Measurements from ENCODE around the gene CEACAM4.

The CEACAM4 gene

GRCh38 chr19:41597600-41598041 lies 29.3 kb downstream of the CEACAM4 start:
- Histone ChIP-seq H3K36me3 (ENCODE audit: control insufficient read depth, insufficient read depth, low read length) (no peaks in the 10 kb centered on the region), H3K9ac (ENCODE audit: low read length) (no peak overlapping the region), H3K4me1 (ENCODE audit: control insufficient read depth, insufficient read depth, low read length) (peaks cover 15% of the 10 kb centered on the region), H3K9me3 (ENCODE audit: control insufficient read depth, insufficient read depth, low read depth, low read length) (no peaks in the 10 kb centered on the region), H3K27ac (ENCODE audit: low read depth, low read length) (no peak overlapping the region), H3K27me3 (ENCODE audit: control insufficient read depth, insufficient read depth, low read length) (peaks cover 68% of the 10 kb centered on the region), H3K4me3 (ENCODE audit: low read depth, low read length) (no peak overlapping the region)

DNA sequence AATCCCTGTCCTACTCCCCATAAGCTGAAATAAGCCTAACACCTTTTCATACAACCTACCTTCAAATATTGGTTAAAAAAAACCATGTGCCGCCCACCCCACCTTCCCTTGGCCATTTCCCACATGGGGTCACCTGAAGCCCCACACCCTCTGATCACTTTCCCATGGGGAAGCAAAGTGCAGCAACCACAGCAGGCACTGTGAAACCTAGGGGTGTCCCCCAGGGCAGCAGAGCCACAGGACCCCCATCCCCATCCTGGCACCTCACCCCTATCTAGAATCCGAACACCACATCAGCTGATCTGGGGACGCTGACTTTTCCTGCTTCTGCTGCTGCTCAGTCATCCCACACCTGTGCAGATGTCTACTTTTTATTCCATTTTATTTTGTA lies 31.0 kb downstream of the CEACAM4 start:
- Histone ChIP-seq H3K27me3 (ENCODE audit: control insufficient read depth, insufficient read depth, low read length) (peaks cover 56% of the 10 kb centered on the region), H3K9me3 (ENCODE audit: control insufficient read depth, insufficient read depth, low read depth, low read length) (no peaks in the 10 kb centered on the region), H3K9ac (ENCODE audit: low read length) (no peak overlapping the region), H3K27ac (ENCODE audit: low read depth, low read length) (no peak overlapping the region), H3K4me1 (ENCODE audit: control insufficient read depth, insufficient read depth, low read length) (peaks cover 15% of the 10 kb centered on the region), H3K36me3 (ENCODE audit: control insufficient read depth, insufficient read depth, low read length) (no peaks in the 10 kb centered on the region), H3K4me3 (ENCODE audit: low read depth, low read length) (no peak overlapping the region)

- no peak overlapping the region for H3K4me3 ChIP-seq (ENCODE audit: low read depth, low read length)
- no peak overlapping the region for H3K9ac ChIP-seq (ENCODE audit: low read length)
- H3K27me3 ChIP-seq (ENCODE audit: control insufficient read depth, insufficient read depth, low read length): peaks cover 53% of the 10 kb centered on the region
- no peaks in the 10 kb centered on the region for H3K9me3 ChIP-seq (ENCODE audit: control insufficient read depth, insufficient read depth, low read depth, low read length)
- peaks cover 12% of the 10 kb centered on the region for H3K4me1 ChIP-seq (ENCODE audit: control insufficient read depth, insufficient read depth, low read length)
- no peaks in the 10 kb centered on the region for H3K36me3 ChIP-seq (ENCODE audit: control insufficient read depth, insufficient read depth, low read length)
- no peak overlapping the region for H3K27ac ChIP-seq (ENCODE audit: low read depth, low read length)
These were observed 31.5 kb downstream of the CEACAM4 start for GRCh38 chr19:41595258-41595889.

- no peak overlapping the region for H3K9ac ChIP-seq (ENCODE audit: low read length)
- no peaks in the 10 kb centered on the region for H3K4me1 ChIP-seq (ENCODE audit: control insufficient read depth, insufficient read depth, low read length)
- H3K9me3 ChIP-seq (ENCODE audit: control insufficient read depth, insufficient read depth, low read depth, low read length): no peaks in the 10 kb centered on the region; the same call in 1 of the 2 replicates
- H3K36me3 ChIP-seq (ENCODE audit: control insufficient read depth, insufficient read depth, low read length): no peaks in the 10 kb centered on the region
- no peak overlapping the region for H3K4me3 ChIP-seq (ENCODE audit: low read depth, low read length)
- peaks cover 44% of the 10 kb centered on the region for H3K27me3 ChIP-seq (ENCODE audit: control insufficient read depth, insufficient read depth, low read length)
- no peak overlapping the region for H3K27ac ChIP-seq (ENCODE audit: low read depth, low read length)
These were observed 34.8 kb downstream of the CEACAM4 start for GRCh38 chr19:41591951-41592562.

DNA sequence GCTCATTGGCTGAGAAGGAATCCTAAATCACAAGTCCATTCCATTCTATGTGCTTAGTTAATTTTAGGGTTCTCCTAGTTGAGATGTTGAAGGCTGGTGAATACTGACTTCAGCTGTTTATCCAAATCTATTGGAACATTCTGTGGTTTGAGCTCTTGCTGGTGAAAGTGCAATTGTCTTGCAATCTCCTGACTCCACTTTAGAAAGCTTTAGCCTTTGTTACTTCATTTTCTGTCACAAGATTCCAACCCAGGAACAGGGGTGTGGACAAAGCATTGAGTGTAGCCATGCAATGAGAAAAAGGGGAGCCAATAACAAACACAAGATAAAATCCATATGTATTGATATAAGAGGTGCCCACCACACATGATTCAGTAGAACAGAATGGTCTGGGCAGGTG lies 35.9 kb downstream of the CEACAM4 start:
- Histone ChIP-seq H3K9me3 (ENCODE audit: control insufficient read depth, insufficient read depth, low read depth, low read length) (no peaks in the 10 kb centered on the region; the same call in 1 of the 2 replicates), H3K27me3 (ENCODE audit: control insufficient read depth, insufficient read depth, low read length) (peaks cover 36% of the 10 kb centered on the region), H3K4me1 (ENCODE audit: control insufficient read depth, insufficient read depth, low read length) (no peaks in the 10 kb centered on the region), H3K4me3 (ENCODE audit: low read depth, low read length) (no peak overlapping the region), H3K9ac (ENCODE audit: low read length) (no peak overlapping the region), H3K27ac (ENCODE audit: low read depth, low read length) (no peak overlapping the region), H3K36me3 (ENCODE audit: control insufficient read depth, insufficient read depth, low read length) (no peaks in the 10 kb centered on the region)

- Histone ChIP-seq H3K4me1 (ENCODE audit: control insufficient read depth, insufficient read depth, low read length) (no peaks in the 10 kb centered on the region), H3K36me3 (ENCODE audit: control insufficient read depth, insufficient read depth, low read length) (no peaks in the 10 kb centered on the region), H3K9ac (ENCODE audit: low read length) (no peak overlapping the region), H3K9me3 (ENCODE audit: control insufficient read depth, insufficient read depth, low read depth, low read length) (peaks cover 6% of the 10 kb centered on the region; the same call in 1 of the 2 replicates), H3K27ac (ENCODE audit: low read depth, low read length) (no peak overlapping the region), H3K27me3 (ENCODE audit: control insufficient read depth, insufficient read depth, low read length) (peaks cover 21% of the 10 kb centered on the region), H3K4me3 (ENCODE audit: low read depth, low read length) (no peak overlapping the region)
These were observed 37.5 kb downstream of the CEACAM4 start for GRCh38 chr19:41589371-41589770.

DNA sequence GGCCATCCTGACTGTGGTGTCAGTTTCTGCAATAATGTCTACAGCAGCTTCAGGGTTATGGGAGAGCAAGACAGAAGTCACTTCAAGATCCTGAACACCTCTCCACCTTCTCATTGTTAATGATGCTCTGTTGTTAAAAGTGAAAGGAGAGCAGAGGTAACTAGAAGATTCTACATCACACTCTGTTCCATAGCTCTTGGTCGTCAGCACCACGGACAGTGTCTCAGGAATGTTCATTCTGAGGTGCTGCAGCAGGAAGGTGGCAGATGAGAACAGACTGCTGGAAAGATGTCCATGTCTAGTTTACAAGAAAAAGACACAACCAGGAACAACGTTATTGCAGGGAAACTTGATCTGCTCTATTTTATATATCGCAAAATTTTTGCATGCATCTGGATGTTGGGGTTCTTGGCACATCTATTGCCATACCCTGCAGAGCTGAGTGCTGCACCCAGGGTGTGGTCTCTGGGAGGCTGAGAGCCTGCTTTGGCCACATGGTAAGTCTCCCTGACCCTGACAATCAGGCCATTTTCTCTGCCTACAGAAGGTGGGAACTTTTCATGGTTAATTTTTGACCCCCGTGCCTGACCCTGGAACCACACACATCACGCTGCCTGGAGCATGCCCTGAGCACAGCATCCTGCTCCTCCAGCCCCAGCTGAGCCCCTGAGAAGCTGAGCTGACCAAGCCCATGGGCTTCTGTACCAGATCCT lies 38.2 kb downstream of the CEACAM4 start:
- peaks cover 13% of the 10 kb centered on the region for H3K9me3 ChIP-seq (ENCODE audit: control insufficient read depth, insufficient read depth, low read depth, low read length)
- no peak overlapping the region for H3K4me3 ChIP-seq (ENCODE audit: low read depth, low read length)
- H3K27me3 ChIP-seq (ENCODE audit: control insufficient read depth, insufficient read depth, low read length): peaks cover 21% of the 10 kb centered on the region
- no peak overlapping the region for H3K9ac ChIP-seq (ENCODE audit: low read length)
- H3K27ac ChIP-seq (ENCODE audit: low read depth, low read length): no peak overlapping the region
- no peaks in the 10 kb centered on the region for H3K4me1 ChIP-seq (ENCODE audit: control insufficient read depth, insufficient read depth, low read length)
- H3K36me3 ChIP-seq (ENCODE audit: control insufficient read depth, insufficient read depth, low read length): no peaks in the 10 kb centered on the region

- Histone ChIP-seq H3K9me3 (ENCODE audit: control insufficient read depth, insufficient read depth, low read depth, low read length) (peaks cover 21% of the 10 kb centered on the region), H3K36me3 (ENCODE audit: control insufficient read depth, insufficient read depth, low read length) (no peaks in the 10 kb centered on the region), H3K4me3 (ENCODE audit: low read depth, low read length) (no peak overlapping the region), H3K4me1 (ENCODE audit: control insufficient read depth, insufficient read depth, low read length) (no peaks in the 10 kb centered on the region), H3K27me3 (ENCODE audit: control insufficient read depth, insufficient read depth, low read length) (peaks cover 20% of the 10 kb centered on the region), H3K9ac (ENCODE audit: low read length) (no peak overlapping the region), H3K27ac (ENCODE audit: low read depth, low read length) (no peak overlapping the region)
These were observed 39.0 kb downstream of the CEACAM4 start for GRCh38 chr19:41587838-41588210.

GRCh38 chr19:41587101-41587837 lies 39.6 kb downstream of the CEACAM4 start:
- peaks cover 26% of the 10 kb centered on the region for H3K9me3 ChIP-seq (ENCODE audit: control insufficient read depth, insufficient read depth, low read depth, low read length)
- peaks cover 18% of the 10 kb centered on the region for H3K27me3 ChIP-seq (ENCODE audit: control insufficient read depth, insufficient read depth, low read length)
- H3K4me1 ChIP-seq (ENCODE audit: control insufficient read depth, insufficient read depth, low read length): no peaks in the 10 kb centered on the region
- no peaks in the 10 kb centered on the region for H3K36me3 ChIP-seq (ENCODE audit: control insufficient read depth, insufficient read depth, low read length)
- no peak overlapping the region for H3K9ac ChIP-seq (ENCODE audit: low read length)
- no peak overlapping the region for H3K27ac ChIP-seq (ENCODE audit: low read depth, low read length)
- no peak overlapping the region for H3K4me3 ChIP-seq (ENCODE audit: low read depth, low read length)

GRCh38 chr19:41586064-41586463 lies 40.8 kb downstream of the CEACAM4 start:
- Histone ChIP-seq H3K27me3 (ENCODE audit: control insufficient read depth, insufficient read depth, low read length) (peaks cover 13% of the 10 kb centered on the region), H3K9ac (ENCODE audit: low read length) (no peak overlapping the region), H3K4me1 (ENCODE audit: control insufficient read depth, insufficient read depth, low read length) (no peaks in the 10 kb centered on the region), H3K36me3 (ENCODE audit: control insufficient read depth, insufficient read depth, low read length) (no peaks in the 10 kb centered on the region), H3K9me3 (ENCODE audit: control insufficient read depth, insufficient read depth, low read depth, low read length) (peaks cover 35% of the 10 kb centered on the region), H3K4me3 (ENCODE audit: low read depth, low read length) (no peak overlapping the region), H3K27ac (ENCODE audit: low read depth, low read length) (no peak overlapping the region)

- Histone ChIP-seq H3K9ac (ENCODE audit: low read length) (no peak overlapping the region), H3K4me1 (ENCODE audit: control insufficient read depth, insufficient read depth, low read length) (no peaks in the 10 kb centered on the region), H3K4me3 (ENCODE audit: low read depth, low read length) (no peak overlapping the region), H3K36me3 (ENCODE audit: control insufficient read depth, insufficient read depth, low read length) (no peaks in the 10 kb centered on the region), H3K27ac (ENCODE audit: low read depth, low read length) (no peak overlapping the region), H3K27me3 (ENCODE audit: control insufficient read depth, insufficient read depth, low read length) (peaks cover 8% of the 10 kb centered on the region), H3K9me3 (ENCODE audit: control insufficient read depth, insufficient read depth, low read depth, low read length) (peaks cover 45% of the 10 kb centered on the region)
These were observed 41.9 kb downstream of the CEACAM4 start for GRCh38 chr19:41584931-41585330.

Data from HUES6 (cell line).